NCI-H2029 treated with DMSO at 0.1 percent for 48 hours (cell line): ENCODE data around the gene JCHAIN.
A peak's percentile ranks its signal among the peaks of the same experiment; 100 is the strongest.
"Not testable (repeated sequence)": the region's sequence is repeated elsewhere in the genome, so short reads cannot be mapped to it uniquely, and the experiment has no call there.

Experiments used
- DNase-seq: peaks from one replicate; lab custom pipeline; 2025; lab: John Stamatoyannopoulos, UW

Gene JCHAIN

DNA sequence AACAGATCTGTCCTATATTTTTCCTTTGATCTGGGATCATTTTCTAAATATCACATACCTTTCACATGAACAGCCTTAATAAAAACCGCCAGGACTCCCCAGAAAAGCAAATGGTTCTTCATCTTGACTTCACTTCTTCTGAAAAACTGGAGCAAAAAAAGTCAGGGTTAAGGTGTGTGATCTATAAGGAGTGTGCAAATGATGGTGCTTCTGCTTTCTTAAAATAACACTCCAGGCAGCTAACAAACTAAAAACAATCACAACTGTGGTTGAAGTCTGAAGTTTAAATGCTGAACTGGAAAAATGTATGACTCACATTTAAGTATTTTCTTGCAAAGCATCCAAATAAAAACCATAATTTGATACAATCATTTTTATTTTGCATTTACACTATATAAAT lies at the start of gene JCHAIN:
Gene JCHAIN, minus strand, starts transcription at position 140 of the 400 bp plus-strand sequence. Its CDS starts 18 bp downstream, at position 122.
- no peak for DNase-seq

DNA sequence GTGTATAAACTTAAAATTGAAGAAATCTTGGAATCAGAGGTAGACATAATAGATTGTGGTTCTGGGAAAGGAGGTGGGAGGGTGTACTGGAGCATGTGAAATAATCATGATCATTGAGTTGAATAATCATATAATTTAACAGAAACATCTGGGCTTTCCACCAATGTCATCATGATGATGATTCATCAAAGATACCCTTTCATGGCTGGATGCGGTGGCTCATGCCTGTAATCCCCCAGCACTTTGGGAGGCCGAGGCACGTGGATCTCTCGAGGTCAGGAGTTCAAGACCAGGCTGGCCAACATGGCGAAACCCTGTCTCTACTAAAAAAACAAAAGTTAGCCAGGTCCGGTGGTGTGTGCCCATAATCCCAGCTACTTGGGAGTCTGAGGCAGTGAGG lies 48.8 kb upstream of the JCHAIN start:
- DNase-seq, result no peak

DNA sequence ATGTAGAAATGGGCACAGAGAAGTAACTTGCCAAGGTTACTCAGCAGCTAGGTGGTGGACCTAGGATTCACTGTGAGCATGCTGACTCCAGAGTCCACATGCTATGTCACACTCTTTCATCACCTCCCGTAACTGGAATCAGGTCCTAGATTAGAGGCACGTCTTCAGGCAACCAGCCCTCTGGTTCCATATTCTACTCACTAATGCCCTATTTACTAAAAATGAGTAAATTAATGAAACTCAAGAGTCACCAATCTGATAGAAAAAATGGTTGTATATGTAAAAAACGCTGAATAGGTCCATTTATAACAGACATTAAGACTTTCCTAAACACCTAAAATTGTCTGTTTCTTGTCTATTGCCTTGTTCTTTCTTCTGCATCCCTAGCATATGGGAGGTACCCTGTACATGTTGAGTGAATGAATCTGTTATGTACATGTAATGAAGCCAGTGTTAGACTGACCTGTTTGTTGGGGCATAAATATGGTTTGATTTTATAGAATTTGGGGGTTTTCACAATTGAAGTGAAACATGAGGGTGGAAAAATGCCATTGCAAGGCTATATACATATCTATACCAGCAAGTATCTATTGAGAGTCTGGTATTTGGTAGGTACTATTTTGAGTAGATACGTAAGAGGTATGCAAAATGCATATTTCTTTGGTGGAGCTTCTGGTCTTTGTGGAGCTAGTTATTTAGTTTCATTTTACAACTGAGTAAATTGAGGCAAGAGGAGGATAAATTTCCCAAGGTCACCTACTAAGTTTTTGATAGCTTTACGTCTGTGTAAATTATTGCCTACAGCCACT lies 48.0 kb upstream of the JCHAIN start:
- DNase-seq, result no peak

GRCh38 chr4:70713453-70714078 lies 47.3 kb upstream of the JCHAIN start:
- no peak for DNase-seq

GRCh38 chr4:70712604-70713452 lies 46.5 kb upstream of the JCHAIN start:
- no peak for DNase-seq

DNA sequence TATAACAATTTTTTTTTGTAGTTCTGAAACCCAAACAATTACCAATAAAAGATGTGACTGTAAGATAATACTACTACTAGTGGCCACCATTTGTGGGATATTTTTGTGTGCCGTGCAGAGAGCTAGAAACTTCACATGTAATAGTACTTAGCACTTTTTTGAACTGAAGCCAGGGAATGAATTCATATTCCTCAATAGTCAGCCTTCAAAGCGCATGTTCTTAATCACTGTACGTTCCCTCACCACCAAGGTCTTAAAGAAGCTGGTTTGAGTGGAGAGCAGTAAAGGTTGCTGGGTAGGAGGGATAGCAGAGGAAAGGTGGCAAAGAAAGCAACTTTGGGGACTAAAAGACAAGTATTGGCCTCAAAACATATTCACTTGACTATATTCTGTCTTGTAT lies 45.8 kb upstream of the JCHAIN start:
- no peak for DNase-seq

GRCh38 chr4:70711599-70711998 lies 45.3 kb upstream of the JCHAIN start:
- DNase-seq, result no peak

- DNase-seq, result peak; percentile 11
Observed at GRCh38 chr4:70709611-70710205, 43.4 kb upstream of the JCHAIN start.

DNA sequence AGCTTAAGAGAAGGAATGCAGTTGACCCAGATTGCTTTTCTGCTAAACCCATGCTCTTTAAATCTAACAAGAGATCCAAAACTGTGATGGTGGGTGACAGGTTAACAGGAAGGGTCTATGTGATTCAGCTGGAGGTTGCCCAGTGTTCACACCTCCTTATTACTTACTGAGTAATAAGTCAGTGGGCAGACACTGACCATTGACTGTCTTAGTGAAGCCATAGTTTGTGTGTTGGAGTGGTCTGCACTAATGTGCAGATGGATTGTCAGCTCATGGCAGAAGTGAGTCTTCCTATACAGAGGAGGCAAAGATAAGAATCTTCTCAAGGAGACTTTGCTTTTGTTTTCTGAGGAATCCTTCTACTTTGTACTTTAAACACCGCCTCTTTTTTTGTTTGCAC lies 40.2 kb upstream of the JCHAIN start:
- DNase-seq, result no peak

DNA sequence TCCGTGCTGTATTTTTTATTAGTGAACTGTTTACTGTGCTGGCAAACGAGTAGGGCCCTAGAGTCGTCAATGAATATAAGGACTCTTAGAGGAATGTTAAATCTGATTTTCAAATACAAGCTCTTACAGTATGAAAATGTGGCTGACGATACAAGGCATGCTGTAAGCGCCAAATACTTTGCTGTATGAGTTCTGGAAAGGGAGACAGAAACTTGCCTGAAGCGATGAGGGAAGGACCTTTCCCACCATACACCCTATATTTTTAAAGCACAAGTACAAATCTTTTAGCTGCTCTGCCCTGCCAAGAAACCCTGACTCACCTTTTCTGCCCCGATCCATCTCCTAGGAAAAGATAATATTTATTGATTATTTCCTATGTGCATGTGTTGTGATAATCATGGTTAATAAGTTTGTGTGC lies 39.7 kb upstream of the JCHAIN start:
- DNase-seq, result no peak

- peak; percentile 34 for DNase-seq
Observed at GRCh38 chr4:70705183-70706043, 39.1 kb upstream of the JCHAIN start.

GRCh38 chr4:70704931-70705182 lies 38.5 kb upstream of the JCHAIN start:
- no peak for DNase-seq

DNA sequence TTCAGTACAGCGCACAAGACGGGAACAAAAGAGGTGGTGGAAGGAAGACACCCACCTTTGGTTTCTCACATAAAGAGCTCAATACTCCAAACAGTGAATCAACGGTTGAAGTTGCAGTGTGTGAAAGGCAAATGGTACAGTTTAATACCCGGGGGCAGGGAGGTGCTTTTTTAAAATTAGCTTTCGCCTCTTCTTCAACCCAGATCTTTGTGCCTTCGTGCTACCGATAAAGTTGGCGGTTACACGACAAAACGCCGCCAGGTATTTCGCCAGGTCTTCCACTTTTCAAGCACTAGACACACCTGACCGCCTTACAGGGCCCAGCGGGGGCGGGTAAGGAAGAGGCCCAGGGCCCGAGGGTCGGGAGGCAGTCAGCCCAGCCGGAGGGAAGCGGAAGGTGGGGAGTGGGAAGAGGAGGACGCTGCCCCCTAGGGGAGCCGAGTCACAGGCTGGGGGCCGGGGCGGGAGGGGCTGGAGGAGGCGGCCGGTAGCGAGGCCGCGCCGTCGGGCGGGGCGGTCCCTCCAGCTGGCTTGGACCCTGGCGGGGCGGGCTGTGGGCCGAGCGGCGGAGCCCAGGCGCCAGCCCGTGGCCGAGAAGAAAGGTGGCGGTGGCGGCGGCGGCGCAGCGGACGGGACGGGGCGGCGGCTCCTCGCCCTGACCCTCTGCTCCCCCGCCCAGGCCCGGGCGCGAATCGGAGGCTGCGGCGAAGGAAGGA lies 38.1 kb upstream of the JCHAIN start:
- peak; percentile 83 for DNase-seq

DNA sequence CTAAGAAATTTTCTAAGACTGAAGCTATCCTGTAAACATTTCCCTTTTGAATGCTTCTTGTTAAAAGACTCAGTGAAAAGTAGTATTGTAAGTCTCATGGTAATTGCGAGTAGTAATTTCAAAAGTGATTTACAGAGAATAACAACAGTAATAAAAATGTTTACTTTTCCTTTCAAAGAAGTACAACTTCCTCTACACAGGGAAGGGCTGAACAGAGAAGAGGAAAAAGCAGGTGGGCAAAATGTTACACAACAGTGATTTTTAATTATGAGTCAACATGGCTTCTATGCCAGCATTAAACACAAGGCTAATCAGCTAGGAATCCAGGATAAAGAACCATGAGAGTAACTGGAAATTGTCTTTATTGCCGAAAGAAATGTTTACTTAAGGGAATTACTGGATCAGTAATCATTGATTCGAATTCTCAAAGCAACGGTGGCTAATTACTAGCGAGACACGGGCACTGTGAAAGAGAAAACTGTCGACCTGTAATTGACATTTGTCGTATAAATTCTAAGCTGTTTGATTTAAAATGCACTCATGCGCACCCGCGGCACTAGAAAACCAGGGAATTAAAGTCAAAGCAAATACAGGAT lies 37.4 kb upstream of the JCHAIN start:
- DNase-seq, result peak; percentile 78

- DNase-seq, result not testable (repeated sequence)
Observed at GRCh38 chr4:70702592-70702991, 36.3 kb upstream of the JCHAIN start.

- DNase-seq, result no peak
Observed at GRCh38 chr4:70701271-70701670, 35.0 kb upstream of the JCHAIN start.

DNA sequence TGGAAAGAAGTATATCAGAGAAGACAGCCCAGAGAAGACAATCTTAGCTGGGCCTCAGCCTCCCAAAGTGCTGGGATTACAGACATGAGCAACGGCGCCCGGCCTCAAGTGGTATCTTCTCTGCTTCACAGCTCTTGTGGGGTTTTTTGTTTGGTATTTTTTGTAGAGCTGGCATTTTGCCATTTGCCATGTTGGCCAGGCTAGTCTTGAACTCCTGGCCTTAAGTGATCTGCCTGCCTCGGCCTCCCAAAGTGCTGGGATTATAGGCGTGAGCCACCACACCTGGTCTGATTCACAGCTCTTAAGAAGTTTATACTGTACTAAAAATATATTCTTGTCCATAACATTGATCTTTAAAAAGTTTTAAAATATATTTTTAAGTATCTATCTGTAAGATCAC lies 34.4 kb upstream of the JCHAIN start:
- DNase-seq, result no peak

- DNase-seq, result not testable (repeated sequence)
Observed at GRCh38 chr4:70698435-70698834, 32.1 kb upstream of the JCHAIN start.

- not testable (repeated sequence) for DNase-seq
Observed at GRCh38 chr4:70694633-70695032, 28.3 kb upstream of the JCHAIN start.

GRCh38 chr4:70691661-70692060 lies 25.4 kb upstream of the JCHAIN start:
- no peak for DNase-seq
